Measurements from ENCODE around the gene DIPK1B.

- TF ChIP-seq FOXK2 (IDR thresholded peaks at IDR 0.05) (no peak), SP1 (IDR thresholded peaks at IDR 0.05) (no peak), ARNT (IDR thresholded peaks at IDR 0.05) (no peak), PKNOX1 (IDR thresholded peaks at IDR 0.05) (no peak), SUZ12 (IDR thresholded peaks at IDR 0.05) (no peak)
Measured at GRCh38 chr9:136746155-136746490, 33.8 kb downstream of the DIPK1B start.
